OCI-LY1 (cell line): ENCODE measurements around the gene RFNG.

Experiments
- EZH2 ChIP-seq: fragments of 200-600 bp; sonication (generic), shearing (Covaris generic); IDR thresholded peaks from 2 replicates; pipeline ENCODE4 v1.8.0; 2017; ENCODE audit warnings: borderline replicate concordance, mixed run types, mild to moderate bottlenecking, antibody characterized with exemption, low read length, moderate library complexity, mixed read lengths
- TF ChIP-seq, protein P1 (sequence below): fragments of 200-600 bp; sonication (generic), shearing (Covaris generic); IDR thresholded peaks from 2 replicates; pipeline ENCODE4 v1.5.1; 2017; ENCODE audit warnings: mild to moderate bottlenecking, antibody characterized with exemption, low read length, moderate library complexity, mixed read lengths

DNA sequence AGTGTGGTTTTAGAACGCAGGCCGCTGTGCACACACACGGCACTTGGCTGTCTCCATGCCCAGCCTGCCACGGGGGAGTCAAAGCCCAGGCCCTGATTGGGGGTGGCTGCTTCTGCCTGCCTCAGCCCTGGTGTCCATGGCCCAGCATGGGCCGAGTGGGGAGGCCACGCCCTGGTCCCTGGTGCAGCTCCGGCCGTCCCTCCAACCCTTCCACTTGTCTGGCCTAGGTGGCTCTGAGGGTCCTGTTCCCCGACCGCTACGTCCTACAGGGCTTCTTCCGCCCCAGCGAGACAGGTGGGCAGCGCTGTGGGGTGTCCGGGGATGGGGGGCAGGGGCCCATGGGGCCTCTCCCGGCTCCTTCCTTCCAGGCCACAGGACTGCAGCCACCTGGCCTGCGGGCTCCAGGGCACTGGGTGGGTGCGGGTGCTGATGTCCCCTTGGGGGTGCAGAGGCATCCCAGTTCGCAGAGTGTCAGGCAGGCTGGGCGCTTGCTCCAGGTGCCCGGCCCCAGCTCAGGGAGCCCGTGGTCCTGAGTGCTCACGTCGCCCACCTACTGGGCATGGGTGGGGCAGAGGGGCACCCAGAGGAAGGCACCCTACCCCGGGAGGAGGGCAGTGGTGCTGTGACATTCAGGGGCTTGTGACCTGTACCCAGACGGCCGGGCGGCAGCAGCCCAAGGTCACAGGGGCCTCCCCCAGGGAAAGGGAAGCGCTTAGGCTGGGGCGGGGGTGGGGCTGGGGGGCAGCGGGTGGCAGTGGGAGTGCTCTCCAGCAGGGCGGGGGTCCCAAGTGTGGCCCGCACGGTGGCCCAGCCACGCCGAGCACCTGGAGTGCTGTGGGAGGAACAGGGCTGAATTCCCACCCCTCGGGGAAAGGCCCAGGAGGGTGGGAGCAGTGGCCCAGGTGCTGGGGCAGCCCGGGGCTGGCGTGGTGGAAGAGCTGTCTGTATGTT is 40.8 kb downstream of the RFNG start:
- TF ChIP-seq, protein P1, sequence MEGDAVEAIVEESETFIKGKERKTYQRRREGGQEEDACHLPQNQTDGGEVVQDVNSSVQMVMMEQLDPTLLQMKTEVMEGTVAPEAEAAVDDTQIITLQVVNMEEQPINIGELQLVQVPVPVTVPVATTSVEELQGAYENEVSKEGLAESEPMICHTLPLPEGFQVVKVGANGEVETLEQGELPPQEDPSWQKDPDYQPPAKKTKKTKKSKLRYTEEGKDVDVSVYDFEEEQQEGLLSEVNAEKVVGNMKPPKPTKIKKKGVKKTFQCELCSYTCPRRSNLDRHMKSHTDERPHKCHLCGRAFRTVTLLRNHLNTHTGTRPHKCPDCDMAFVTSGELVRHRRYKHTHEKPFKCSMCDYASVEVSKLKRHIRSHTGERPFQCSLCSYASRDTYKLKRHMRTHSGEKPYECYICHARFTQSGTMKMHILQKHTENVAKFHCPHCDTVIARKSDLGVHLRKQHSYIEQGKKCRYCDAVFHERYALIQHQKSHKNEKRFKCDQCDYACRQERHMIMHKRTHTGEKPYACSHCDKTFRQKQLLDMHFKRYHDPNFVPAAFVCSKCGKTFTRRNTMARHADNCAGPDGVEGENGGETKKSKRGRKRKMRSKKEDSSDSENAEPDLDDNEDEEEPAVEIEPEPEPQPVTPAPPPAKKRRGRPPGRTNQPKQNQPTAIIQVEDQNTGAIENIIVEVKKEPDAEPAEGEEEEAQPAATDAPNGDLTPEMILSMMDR: no peak
- TF ChIP-seq EZH2: no peak
